Mesothelial cell of epicardium (in vitro differentiated cells): Measurements from ENCODE around the gene PRUNE1. TPM values are rescaled to one million over a fixed set of nuclear protein-coding genes. Genes with fewer than 3 reads are reported as not detected.

ENCODE experiments used
- DNase-seq, 2 experiments: peaks; one replicate each; pipeline ENCODE4 v3.0.0; 2021; ENCODE audit warnings: low spot score in 2 of 2; ENCODE audit not compliant: unreplicated experiment in 2 of 2
- H3K27ac Mint-ChIP-seq: 2 replicates; pipeline ENCODE4 v1.8.0; 2021; ENCODE audit warnings: mixed read lengths
- H3K27me3 Mint-ChIP-seq: 2 replicates; pipeline ENCODE4 v1.8.0; 2021; ENCODE audit warnings: low read depth, mixed read lengths
- H3K36me3 Mint-ChIP-seq: 2 replicates; pipeline ENCODE4 v1.8.0; 2021; ENCODE audit warnings: mixed read lengths
- H3K4me1 Mint-ChIP-seq: 2 replicates; pipeline ENCODE4 v1.8.0; 2021; ENCODE audit warnings: mixed read lengths
- H3K4me3 Mint-ChIP-seq: 2 replicates; pipeline ENCODE4 v1.8.0; 2021; ENCODE audit warnings: mild to moderate bottlenecking, moderate library complexity, mixed read lengths
- H3K9me3 Mint-ChIP-seq: 2 replicates; pipeline ENCODE4 v1.8.0; 2021; ENCODE audit warnings: mixed read lengths
- total RNA-seq: library from RNA; stranded (reverse); gene quantifications from 3 replicates; pipeline ENCODE4 v1.2.1, GENCODE V29; 2021
- TF ChIP-seq, protein P1 (sequence below): fragments of 200-600 bp; sonication (generic); IDR thresholded peaks from one replicate; pipeline ENCODE4 v1.5.0; 2021; ENCODE audit warnings: antibody characterized with exemption; ENCODE audit not compliant: unreplicated experiment

The PRUNE1 gene
- total RNA-seq, 1 donor from 2014 or later: 25.4 TPM

- H3K27me3 Mint-ChIP-seq: no peaks in the 10 kb centered on the region
- no peak overlapping the region for H3K4me3 Mint-ChIP-seq
- TF ChIP-seq, protein P1, sequence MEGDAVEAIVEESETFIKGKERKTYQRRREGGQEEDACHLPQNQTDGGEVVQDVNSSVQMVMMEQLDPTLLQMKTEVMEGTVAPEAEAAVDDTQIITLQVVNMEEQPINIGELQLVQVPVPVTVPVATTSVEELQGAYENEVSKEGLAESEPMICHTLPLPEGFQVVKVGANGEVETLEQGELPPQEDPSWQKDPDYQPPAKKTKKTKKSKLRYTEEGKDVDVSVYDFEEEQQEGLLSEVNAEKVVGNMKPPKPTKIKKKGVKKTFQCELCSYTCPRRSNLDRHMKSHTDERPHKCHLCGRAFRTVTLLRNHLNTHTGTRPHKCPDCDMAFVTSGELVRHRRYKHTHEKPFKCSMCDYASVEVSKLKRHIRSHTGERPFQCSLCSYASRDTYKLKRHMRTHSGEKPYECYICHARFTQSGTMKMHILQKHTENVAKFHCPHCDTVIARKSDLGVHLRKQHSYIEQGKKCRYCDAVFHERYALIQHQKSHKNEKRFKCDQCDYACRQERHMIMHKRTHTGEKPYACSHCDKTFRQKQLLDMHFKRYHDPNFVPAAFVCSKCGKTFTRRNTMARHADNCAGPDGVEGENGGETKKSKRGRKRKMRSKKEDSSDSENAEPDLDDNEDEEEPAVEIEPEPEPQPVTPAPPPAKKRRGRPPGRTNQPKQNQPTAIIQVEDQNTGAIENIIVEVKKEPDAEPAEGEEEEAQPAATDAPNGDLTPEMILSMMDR: no peak
- H3K36me3 Mint-ChIP-seq: peaks cover 37% of the 10 kb centered on the region
- no peak overlapping the region for H3K27ac Mint-ChIP-seq
- H3K4me1 Mint-ChIP-seq: peaks cover 4% of the 10 kb centered on the region
- DNase-seq: no peak
- no peaks in the 10 kb centered on the region for H3K9me3 Mint-ChIP-seq
Measured at GRCh38 chr1:150965605-150966004, 42.6 kb upstream of the PRUNE1 start.

DNA sequence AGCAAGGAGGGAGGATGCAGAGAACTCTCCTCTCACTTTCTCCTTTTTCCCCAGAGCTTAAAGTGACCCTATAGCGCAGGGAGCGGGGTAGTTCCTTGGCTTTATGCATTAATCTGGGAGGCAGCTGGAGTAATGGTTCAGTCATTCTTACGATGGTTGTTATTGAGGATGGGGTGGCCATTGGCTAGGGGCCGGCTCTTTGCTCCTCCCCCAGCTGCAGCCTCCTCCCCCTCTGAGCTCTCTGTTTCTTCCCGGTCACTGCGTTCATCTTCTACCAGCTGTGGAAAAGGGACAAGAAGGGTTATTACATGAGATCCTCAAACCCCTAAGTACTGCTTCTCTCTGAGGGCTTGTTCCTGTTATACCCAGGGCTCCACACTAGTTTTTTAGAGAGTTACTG, 42.2 kb upstream of the PRUNE1 start:
- TF ChIP-seq, protein P1: no peak
- Mint-ChIP-seq H3K27ac (no peak overlapping the region), H3K36me3 (peaks cover 36% of the 10 kb centered on the region), H3K27me3 (no peaks in the 10 kb centered on the region), H3K9me3 (no peaks in the 10 kb centered on the region), H3K4me1 (peaks cover 8% of the 10 kb centered on the region), H3K4me3 (no peak overlapping the region)
- DNase-seq: no peak

DNA sequence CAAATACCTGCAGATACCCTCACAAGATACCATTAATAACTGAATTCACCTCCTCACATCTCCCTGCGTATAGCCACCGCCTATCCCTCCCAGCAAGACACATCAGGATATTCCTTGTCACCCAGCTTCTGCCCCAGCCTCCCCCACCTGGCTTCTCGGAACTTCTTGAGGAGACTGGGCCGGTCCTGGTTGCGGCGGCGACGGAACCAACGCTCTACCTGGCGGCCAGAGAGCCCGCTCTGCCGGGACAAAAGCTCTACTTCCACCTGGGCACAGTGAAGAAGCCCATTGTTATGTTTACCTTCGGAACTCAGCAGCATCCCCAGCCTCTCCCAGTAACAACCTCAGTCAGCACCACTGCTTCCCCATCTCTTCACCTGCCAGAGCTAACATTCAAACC, 40.3 kb upstream of the PRUNE1 start:
- peaks cover 22% of the 10 kb centered on the region for H3K36me3 Mint-ChIP-seq
- peaks cover 27% of the 10 kb centered on the region for H3K4me1 Mint-ChIP-seq
- TF ChIP-seq, protein P1: no peak
- no peak overlapping the region for H3K4me3 Mint-ChIP-seq
- no peak overlapping the region for H3K27ac Mint-ChIP-seq
- no peak for DNase-seq
- H3K9me3 Mint-ChIP-seq: no peaks in the 10 kb centered on the region
- H3K27me3 Mint-ChIP-seq: no peaks in the 10 kb centered on the region

DNA sequence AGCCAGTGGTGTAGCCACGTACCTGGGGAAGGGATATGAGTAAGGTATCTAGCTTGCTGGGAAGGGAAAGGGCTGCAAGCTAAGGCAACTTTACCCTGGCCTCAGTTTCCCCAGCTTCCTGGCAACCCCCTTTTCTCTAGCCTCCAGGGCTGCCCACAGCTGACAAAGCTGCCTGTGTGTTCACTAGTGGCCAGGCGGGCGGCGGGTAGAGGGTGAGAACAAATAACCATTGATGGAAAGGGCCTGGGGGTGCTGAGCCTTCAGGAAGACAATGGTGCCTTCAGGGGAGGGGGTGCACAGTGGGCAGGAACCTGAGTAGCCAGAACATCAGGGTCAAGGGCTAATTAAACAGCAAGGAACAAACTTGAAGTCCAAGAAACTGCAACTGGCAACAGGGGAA, 39.8 kb upstream of the PRUNE1 start:
- Mint-ChIP-seq H3K36me3 (peaks cover 16% of the 10 kb centered on the region), H3K4me3 (no peak overlapping the region), H3K9me3 (no peaks in the 10 kb centered on the region), H3K27ac (no peak overlapping the region), H3K4me1 (peaks cover 33% of the 10 kb centered on the region), H3K27me3 (no peaks in the 10 kb centered on the region)
- no peak for DNase-seq
- TF ChIP-seq, protein P1: no peak

- no peak overlapping the region for H3K27ac Mint-ChIP-seq
- H3K27me3 Mint-ChIP-seq: no peaks in the 10 kb centered on the region
- H3K4me3 Mint-ChIP-seq: no peak overlapping the region
- no peaks in the 10 kb centered on the region for H3K9me3 Mint-ChIP-seq
- TF ChIP-seq, protein P1: no peak
- DNase-seq: no peak
- H3K36me3 Mint-ChIP-seq: peaks cover 7% of the 10 kb centered on the region
- H3K4me1 Mint-ChIP-seq: peaks cover 35% of the 10 kb centered on the region
Measured at GRCh38 chr1:150969626-150970025, 38.6 kb upstream of the PRUNE1 start.
